ENCODE data around the gene DPP9. TPM values are rescaled to one million over a fixed set of nuclear protein-coding genes. Genes with fewer than 3 reads are reported as not detected.

Gene DPP9
- 10 to 100 TPM; 36.2 to 50.4 TPM for total RNA-seq

DNA sequence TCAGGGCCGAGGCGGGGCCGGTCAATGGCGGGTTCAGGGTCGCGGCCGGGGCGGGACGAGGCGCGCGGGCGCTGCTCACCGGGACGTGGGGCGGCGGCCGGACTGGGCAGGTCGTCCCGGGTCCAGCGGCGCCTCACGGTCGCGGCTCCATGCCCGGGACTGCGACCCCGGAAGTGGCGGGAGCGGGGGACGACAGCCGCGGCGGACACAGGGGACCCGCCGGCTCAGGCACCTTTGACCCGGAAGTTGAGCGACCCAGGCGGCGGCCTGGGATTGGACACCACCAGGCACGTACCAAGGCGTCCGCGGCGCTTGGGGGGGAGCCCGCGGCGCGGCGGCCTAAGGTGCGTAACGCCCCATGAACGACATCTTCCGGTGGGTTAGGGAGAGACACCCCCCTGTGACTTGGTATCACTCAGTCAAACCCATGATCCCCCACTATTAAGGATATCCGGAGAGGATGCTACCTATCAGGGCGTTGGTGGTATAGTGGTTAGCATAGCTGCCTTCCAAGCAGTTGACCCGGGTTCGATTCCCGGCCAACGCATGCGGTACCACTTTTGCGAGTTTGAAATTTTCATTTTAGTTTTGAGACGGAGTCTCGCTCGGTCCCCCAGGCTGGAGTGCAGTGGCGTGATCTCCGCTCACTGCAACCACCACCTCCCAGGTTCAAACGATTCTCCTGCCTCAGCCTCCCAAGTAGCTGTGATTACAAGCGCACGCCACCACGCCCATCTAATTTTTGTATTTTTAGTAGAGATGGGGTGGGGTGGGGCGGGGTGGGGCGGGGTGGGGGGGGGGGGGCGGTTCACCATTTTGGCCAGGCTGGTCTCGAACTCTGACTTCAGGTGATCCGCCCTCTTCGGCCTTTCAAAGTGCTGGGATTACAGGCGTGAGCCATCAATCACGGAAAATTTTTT lies at the start of gene DPP9:
Gene DPP9, minus strand, starts transcription at position 248 of the 920 bp plus-strand sequence. CDS start 3,936 bp downstream, outside the sequence.
- Histone ChIP-seq H3K27me3 (no peaks in the 10 kb centered on the region), H3K36me3 (peaks cover 14% of the 10 kb centered on the region), H3K9me3 (no peaks in the 10 kb centered on the region), H3K27ac (peak within 1 kb of the TSS; percentile 87 to 88), H3K4me3 (peak within 1 kb of the TSS; percentile 94 to 100), H3K4me1 (peaks cover 0 to 25% of the 10 kb centered on the region in 2 donors)
- DNase-seq (ENCODE audit: low spot score) = peak; percentile 99
- TF ChIP-seq CTCF (IDR thresholded peaks at IDR 0.05) = no peak

GRCh38 chr19:4773047-4773640 lies 49.5 kb upstream of the DPP9 start:
- Histone ChIP-seq H3K4me1 (no peaks in the 10 kb centered on the region), H3K9me3 (no peaks in the 10 kb centered on the region), H3K36me3 (no peaks in the 10 kb centered on the region), H3K27ac (no peak overlapping the region), H3K27me3 (no peaks in the 10 kb centered on the region), H3K4me3 (no peak overlapping the region)
- TF ChIP-seq CTCF (IDR thresholded peaks at IDR 0.05) = no peak
- no peak for DNase-seq (ENCODE audit: low spot score)

- Histone ChIP-seq H3K27ac (no peak overlapping the region), H3K36me3 (no peaks in the 10 kb centered on the region), H3K9me3 (no peaks in the 10 kb centered on the region), H3K27me3 (no peaks in the 10 kb centered on the region), H3K4me1 (no peaks in the 10 kb centered on the region), H3K4me3 (no peak overlapping the region)
- no peak for TF ChIP-seq CTCF (IDR thresholded peaks at IDR 0.05)
- no peak for DNase-seq (ENCODE audit: low spot score)
Observed at GRCh38 chr19:4772566-4772965, 48.9 kb upstream of the DPP9 start.

DNA sequence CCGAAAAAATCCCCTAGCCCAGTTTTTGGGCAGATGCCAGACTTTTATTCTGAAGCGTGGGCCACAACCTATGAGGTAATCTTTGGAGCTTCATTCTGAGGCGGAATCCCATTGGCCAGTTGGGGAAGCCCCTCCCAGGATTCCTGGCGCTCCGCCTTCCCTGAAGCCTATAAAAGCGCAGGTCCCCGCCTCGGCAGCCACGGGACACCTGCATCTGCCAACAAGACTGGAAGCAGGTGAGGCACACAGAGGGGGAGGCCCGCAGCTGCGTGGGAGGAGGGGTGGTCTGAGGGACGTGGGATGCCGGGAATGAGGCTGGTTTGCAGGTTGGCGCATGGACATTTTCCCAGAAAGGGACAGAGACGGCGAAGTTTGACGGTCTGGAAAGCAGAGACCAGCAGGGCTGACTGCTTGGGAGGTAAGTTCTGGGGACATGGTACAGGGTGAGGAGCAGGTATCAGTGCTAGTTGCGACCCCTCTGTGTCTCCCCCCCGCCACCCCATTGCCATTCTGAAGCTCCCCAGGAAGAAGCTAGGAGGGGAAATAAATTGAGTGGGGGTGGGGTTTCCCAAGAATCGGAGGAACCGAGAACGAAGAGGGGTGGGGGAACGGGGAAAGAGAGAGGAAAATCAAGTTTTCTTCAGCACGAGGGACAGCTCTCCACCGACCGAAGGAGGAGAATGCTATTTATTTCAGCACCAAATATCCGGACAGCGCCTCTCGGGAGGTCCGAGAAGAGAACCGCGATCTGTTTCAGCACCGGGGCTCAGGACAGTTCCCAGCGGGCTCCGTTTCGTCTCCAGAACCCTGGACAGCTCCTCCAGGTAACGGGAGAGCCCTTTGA lies 45.5 kb upstream of the DPP9 start:
- Histone ChIP-seq H3K27me3 (no peaks in the 10 kb centered on the region), H3K4me1 (no peaks in the 10 kb centered on the region), H3K36me3 (no peaks in the 10 kb centered on the region), H3K9me3 (no peaks in the 10 kb centered on the region), H3K27ac (no peak overlapping the region), H3K4me3 (no peak overlapping the region)
- DNase-seq (ENCODE audit: low spot score) = peak; percentile 66
- TF ChIP-seq CTCF (IDR thresholded peaks at IDR 0.05) = no peak

- no peak for TF ChIP-seq CTCF (IDR thresholded peaks at IDR 0.05)
- H3K9me3 ChIP-seq = no peaks in the 10 kb centered on the region
Observed at GRCh38 chr19:4764393-4764660, 40.7 kb upstream of the DPP9 start.

More at GRCh38 chr19:4764393-4764660, 40.7 kb upstream of the DPP9 start:
- Histone ChIP-seq H3K27me3 (no peaks in the 10 kb centered on the region), H3K36me3 (no peaks in the 10 kb centered on the region), H3K27ac (no peak overlapping the region), H3K4me3 (no peak overlapping the region), H3K4me1 (peaks cover 0 to 9% of the 10 kb centered on the region in 2 donors)
- no peak for DNase-seq (ENCODE audit: low spot score)

All from right atrium auricular region (tissue), 2 donors.